GM12864 (cell line): ENCODE data around the gene RPL22.

Source experiments
- DNase-seq: peaks from one replicate; pipeline ENCODE4 v3.0.0-alpha.2; 2011; ENCODE audit warnings: low read depth
- H3K4me3 ChIP-seq: 2 replicates; pipeline ENCODE4 v1.5.1; 2011; ENCODE audit warnings: mild to moderate bottlenecking, low read depth, low read length, control low read depth
- CTCF ChIP-seq: IDR thresholded peaks from 2 replicates; pipeline ENCODE4 v1.5.1; 2011; ENCODE audit warnings: low read depth, mild to moderate bottlenecking, moderate library complexity, low read length, control low read depth, inconsistent platforms; ENCODE audit errors: missing control alignments

Gene RPL22

GRCh38 chr1:6239950-6240768, 40.8 kb upstream of the RPL22 start:
- no peak for DNase-seq
- no peak for TF ChIP-seq CTCF
- no peak overlapping the region for H3K4me3 ChIP-seq

- no peak overlapping the region for H3K4me3 ChIP-seq
- no peak for DNase-seq
- no peak for TF ChIP-seq CTCF
Observed at GRCh38 chr1:6239213-6239752, 39.9 kb upstream of the RPL22 start.

GRCh38 chr1:6237093-6237492, 37.7 kb upstream of the RPL22 start:
- no peak overlapping the region for H3K4me3 ChIP-seq
- no peak for DNase-seq
- TF ChIP-seq CTCF = no peak

- H3K4me3 ChIP-seq = peak overlapping the region; percentile 70
- DNase-seq = no peak
- TF ChIP-seq CTCF = no peak
Observed at GRCh38 chr1:6235296-6235677, 35.9 kb upstream of the RPL22 start.

- peak overlapping the region; percentile 70 for H3K4me3 ChIP-seq
- no peak for DNase-seq
- TF ChIP-seq CTCF = no peak
Observed at GRCh38 chr1:6234502-6235295, 35.3 kb upstream of the RPL22 start.

- TF ChIP-seq CTCF = no peak
- no peak overlapping the region for H3K4me3 ChIP-seq
- DNase-seq = no peak
Observed at GRCh38 chr1:6233376-6233775, 34.0 kb upstream of the RPL22 start.

- no peak for TF ChIP-seq CTCF
- DNase-seq = no peak
- H3K4me3 ChIP-seq = no peak overlapping the region
Observed at GRCh38 chr1:6225651-6226050, 26.3 kb upstream of the RPL22 start.
